ENCODE measurements around the gene NUBPL. TPM values are rescaled to one million over a fixed set of nuclear protein-coding genes. Genes with fewer than 3 reads are reported as not detected.
"Not testable (repeated sequence)": the region's sequence is repeated elsewhere in the genome, so short reads cannot be mapped to it uniquely, and the experiment has no call there.

NUBPL gene
- total RNA-seq, 1 donor from 2014 or later = 7.2 TPM

- DNase-seq (ENCODE audit: low read depth, low spot score) = no peak
Observed at GRCh38 chr14:31578266-31578665, 17.1 kb downstream of the NUBPL start.

- DNase-seq (ENCODE audit: low read depth, low spot score) = no peak
Observed at GRCh38 chr14:31578792-31579501, 17.7 kb downstream of the NUBPL start.

GRCh38 chr14:31580234-31580633 lies 19.0 kb downstream of the NUBPL start:
- no peak for DNase-seq (ENCODE audit: low read depth, low spot score)

- no peak for DNase-seq (ENCODE audit: low read depth, low spot score)
Observed at GRCh38 chr14:31582286-31582691, 21.1 kb downstream of the NUBPL start.

- no peak for DNase-seq (ENCODE audit: low read depth, low spot score)
Observed at GRCh38 chr14:31582836-31583452, 21.7 kb downstream of the NUBPL start.

GRCh38 chr14:31590206-31590605 lies 29.0 kb downstream of the NUBPL start:
- no peak for DNase-seq (ENCODE audit: low read depth, low spot score)

GRCh38 chr14:31592122-31592521 lies 30.9 kb downstream of the NUBPL start:
- no peak for DNase-seq (ENCODE audit: low read depth, low spot score)

- no peak for DNase-seq (ENCODE audit: low read depth, low spot score)
Observed at GRCh38 chr14:31592631-31593030, 31.4 kb downstream of the NUBPL start.

- no peak for DNase-seq (ENCODE audit: low read depth, low spot score)
Observed at GRCh38 chr14:31596342-31597095, 35.3 kb downstream of the NUBPL start.

- no peak for DNase-seq (ENCODE audit: low read depth, low spot score)
Observed at GRCh38 chr14:31605702-31606101, 44.5 kb downstream of the NUBPL start.

GRCh38 chr14:31611778-31612433 lies 50.7 kb downstream of the NUBPL start:
- DNase-seq (ENCODE audit: low read depth, low spot score) = no peak

- DNase-seq (ENCODE audit: low read depth, low spot score) = no peak
Observed at GRCh38 chr14:31613188-31613587, 52.0 kb downstream of the NUBPL start.

GRCh38 chr14:31618884-31619283 lies 57.7 kb downstream of the NUBPL start:
- not testable (repeated sequence) for DNase-seq (ENCODE audit: low read depth, low spot score)

GRCh38 chr14:31619440-31619839 lies 58.2 kb downstream of the NUBPL start:
- no peak for DNase-seq (ENCODE audit: low read depth, low spot score)

- DNase-seq (ENCODE audit: low read depth, low spot score) = not testable (repeated sequence)
Observed at GRCh38 chr14:31620898-31621297, 59.7 kb downstream of the NUBPL start.

GRCh38 chr14:31622060-31622459 lies 60.9 kb downstream of the NUBPL start:
- no peak for DNase-seq (ENCODE audit: low read depth, low spot score)

GRCh38 chr14:31652900-31653299 lies 91.7 kb downstream of the NUBPL start:
- DNase-seq (ENCODE audit: low read depth, low spot score) = not testable (repeated sequence)

GRCh38 chr14:31657917-31658316 lies 96.7 kb downstream of the NUBPL start:
- no peak for DNase-seq (ENCODE audit: low read depth, low spot score)

- DNase-seq (ENCODE audit: low read depth, low spot score) = no peak
Observed at GRCh38 chr14:31659278-31659677, 98.1 kb downstream of the NUBPL start.

- no peak for DNase-seq (ENCODE audit: low read depth, low spot score)
Observed at GRCh38 chr14:31660191-31660590, 99.0 kb downstream of the NUBPL start.

GRCh38 chr14:31660728-31661127 lies 99.5 kb downstream of the NUBPL start:
- DNase-seq (ENCODE audit: low read depth, low spot score) = no peak

- no peak for DNase-seq (ENCODE audit: low read depth, low spot score)
Observed at GRCh38 chr14:31668348-31668747, 107.1 kb downstream of the NUBPL start.
